ENCODE results near the gene ABCA10. TPM values are rescaled to one million over a fixed set of nuclear protein-coding genes. Genes with fewer than 3 reads are reported as not detected.

The ABCA10 gene
- total RNA-seq, 4 donors from 2014 or later = 2.6 to 39.3 (median 5.2) TPM

DNA sequence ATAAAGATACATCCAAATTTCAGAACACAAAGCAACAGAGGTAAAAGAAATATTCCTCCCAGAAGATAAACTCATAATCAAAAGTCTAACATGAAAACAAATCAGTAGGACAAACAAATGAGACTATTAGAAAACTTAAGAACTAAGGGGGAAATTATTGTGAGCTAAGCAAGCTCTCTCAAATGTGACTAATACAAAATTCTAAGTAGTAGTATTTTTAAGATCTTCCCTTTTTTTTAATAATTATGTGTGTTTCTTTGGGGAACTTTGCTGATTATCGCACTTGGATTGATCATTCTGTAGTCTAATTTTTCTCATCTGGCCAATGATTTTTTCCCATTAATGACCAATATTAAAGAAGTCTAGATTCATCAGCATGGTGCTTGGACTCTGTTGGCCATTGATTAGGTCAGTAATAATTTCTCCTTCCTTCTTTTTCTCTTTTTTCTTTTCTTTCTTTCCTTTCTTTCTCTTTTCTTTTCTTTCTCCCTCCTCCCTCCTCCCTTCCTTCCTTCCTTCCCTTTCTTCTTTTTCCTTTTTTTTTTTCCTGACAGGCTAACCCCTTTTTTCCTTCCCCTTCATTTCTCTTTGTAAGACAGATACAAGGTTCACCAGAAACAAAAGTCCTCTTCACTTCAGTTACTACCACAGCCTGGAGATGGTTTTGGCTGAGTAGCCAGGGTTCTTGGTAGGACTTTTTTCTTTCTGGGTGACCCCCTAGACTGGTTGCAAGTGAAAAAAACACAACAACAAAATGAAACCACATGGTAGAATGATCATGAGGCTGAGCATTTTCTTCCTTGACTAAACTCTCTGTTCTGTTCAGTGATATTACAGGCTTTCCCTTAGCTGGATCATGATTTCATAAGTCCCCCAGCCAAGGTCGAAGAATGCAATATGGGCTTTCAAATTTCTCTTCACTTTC, 84.0 kb downstream of the ABCA10 start:
- Histone ChIP-seq H3K36me3 (peaks cover 0 to 20% of the 10 kb centered on the region in 2 donors), H3K9me3 (no peaks in the 10 kb centered on the region), H3K27me3 (no peaks in the 10 kb centered on the region), H3K27ac (peak overlapping the region in 2 of 4 donors; percentile 24 to 26), H3K4me3 (no peak overlapping the region), H3K4me1 (peaks cover 0 to 7% of the 10 kb centered on the region in 2 donors)
- no peak for DNase-seq
- ATAC-seq = no peak
- in situ Hi-C loops (cut with MboI; ENCODE audit: low sequenced_read_pairs in 4 of 4) (no loop called here), intact Hi-C loops (cut with DNase I; ENCODE audit: low total_unique reads) (loop anchor here (10.0 kb wide), 1 partner anchor 370 kb away; no protein-coding TSS in a partner anchor)
- no peak for TF ChIP-seq POLR2A (IDR thresholded peaks at IDR 0.05)
- TF ChIP-seq, protein P1, sequence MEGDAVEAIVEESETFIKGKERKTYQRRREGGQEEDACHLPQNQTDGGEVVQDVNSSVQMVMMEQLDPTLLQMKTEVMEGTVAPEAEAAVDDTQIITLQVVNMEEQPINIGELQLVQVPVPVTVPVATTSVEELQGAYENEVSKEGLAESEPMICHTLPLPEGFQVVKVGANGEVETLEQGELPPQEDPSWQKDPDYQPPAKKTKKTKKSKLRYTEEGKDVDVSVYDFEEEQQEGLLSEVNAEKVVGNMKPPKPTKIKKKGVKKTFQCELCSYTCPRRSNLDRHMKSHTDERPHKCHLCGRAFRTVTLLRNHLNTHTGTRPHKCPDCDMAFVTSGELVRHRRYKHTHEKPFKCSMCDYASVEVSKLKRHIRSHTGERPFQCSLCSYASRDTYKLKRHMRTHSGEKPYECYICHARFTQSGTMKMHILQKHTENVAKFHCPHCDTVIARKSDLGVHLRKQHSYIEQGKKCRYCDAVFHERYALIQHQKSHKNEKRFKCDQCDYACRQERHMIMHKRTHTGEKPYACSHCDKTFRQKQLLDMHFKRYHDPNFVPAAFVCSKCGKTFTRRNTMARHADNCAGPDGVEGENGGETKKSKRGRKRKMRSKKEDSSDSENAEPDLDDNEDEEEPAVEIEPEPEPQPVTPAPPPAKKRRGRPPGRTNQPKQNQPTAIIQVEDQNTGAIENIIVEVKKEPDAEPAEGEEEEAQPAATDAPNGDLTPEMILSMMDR (IDR thresholded peaks at IDR 0.05 in 4 of 5, conservative IDR thresholded peaks at IDR 0.05 in 1 of 5) = no peak

DNA sequence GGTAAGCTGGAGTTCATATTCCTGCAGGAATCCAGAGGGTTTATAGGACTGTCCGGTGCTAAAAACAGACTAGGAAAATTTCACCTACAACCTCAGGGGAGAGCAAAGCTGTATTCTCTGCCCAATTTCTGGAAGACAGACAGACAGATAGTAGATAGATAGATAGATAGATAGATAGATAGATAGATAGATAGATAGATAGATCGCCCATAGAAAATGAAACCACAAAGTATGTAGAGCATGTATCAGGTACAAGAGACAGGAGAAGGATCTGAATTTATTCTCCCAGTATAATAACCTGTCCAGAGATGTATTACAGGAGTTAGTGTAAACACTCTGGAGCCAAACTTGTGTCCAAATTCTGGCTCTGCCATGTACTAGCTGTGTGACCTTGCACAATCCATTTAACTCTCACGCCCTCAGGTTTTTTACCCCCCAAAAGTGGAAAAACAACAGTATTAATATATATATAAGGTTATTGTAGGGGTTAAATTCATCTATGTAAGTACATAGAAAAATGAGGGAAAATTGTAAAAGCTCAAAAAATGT, 84.9 kb downstream of the ABCA10 start:
- Histone ChIP-seq H3K27ac (peak overlapping the region; percentile 20 to 71 (median 44)), H3K27me3 (no peaks in the 10 kb centered on the region), H3K4me1 (peaks cover 0 to 7% of the 10 kb centered on the region in 2 donors), H3K36me3 (peaks cover 0 to 16% of the 10 kb centered on the region in 2 donors), H3K9me3 (no peaks in the 10 kb centered on the region), H3K4me3 (no peak overlapping the region)
- TF ChIP-seq, protein P1 (IDR thresholded peaks at IDR 0.05 in 4 of 5, conservative IDR thresholded peaks at IDR 0.05 in 1 of 5) = no peak
- no peak for TF ChIP-seq POLR2A (IDR thresholded peaks at IDR 0.05)
- in situ Hi-C loops (cut with MboI; ENCODE audit: low sequenced_read_pairs in 4 of 4) (no loop called here), intact Hi-C loops (cut with DNase I; ENCODE audit: low total_unique reads) (loop anchor here (10.0 kb wide), 1 partner anchor 369 kb away; no protein-coding TSS in a partner anchor)
- peak in 1 of 2 donors; percentile 43 for ATAC-seq
- DNase-seq = no peak

DNA sequence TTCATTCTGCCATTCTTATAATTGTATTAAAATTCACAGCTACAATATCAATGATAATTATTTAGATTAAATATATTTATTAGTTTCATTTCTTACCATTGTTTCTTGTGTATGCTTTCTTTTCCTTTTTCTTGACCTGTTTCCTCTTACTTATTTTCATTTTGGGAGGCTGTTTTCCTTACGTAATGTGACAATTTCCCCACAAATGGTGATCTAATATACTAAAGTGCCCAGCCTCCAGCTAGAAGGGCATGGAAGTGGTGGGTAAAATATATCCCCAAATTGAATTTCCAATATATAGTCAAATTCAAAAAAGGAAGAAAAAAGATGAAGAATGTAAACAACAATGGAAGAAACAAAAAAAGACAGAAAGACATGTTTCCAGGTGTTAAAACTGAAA, 85.5 kb downstream of the ABCA10 start:
- TF ChIP-seq, protein P1 (IDR thresholded peaks at IDR 0.05 in 4 of 5, conservative IDR thresholded peaks at IDR 0.05 in 1 of 5) = no peak
- TF ChIP-seq POLR2A (IDR thresholded peaks at IDR 0.05) = no peak
- intact Hi-C loops (cut with DNase I; ENCODE audit: low total_unique reads) (loop anchor here (10.0 kb wide), 1 partner anchor 368 kb away; no protein-coding TSS in a partner anchor), in situ Hi-C loops (cut with MboI; ENCODE audit: low sequenced_read_pairs in 4 of 4) (no loop called here)
- Histone ChIP-seq H3K4me3 (no peak overlapping the region), H3K36me3 (peaks cover 0 to 17% of the 10 kb centered on the region in 2 donors), H3K9me3 (no peaks in the 10 kb centered on the region), H3K4me1 (peaks cover 0 to 7% of the 10 kb centered on the region in 2 donors), H3K27ac (peak overlapping the region; percentile 20 to 71 (median 44)), H3K27me3 (no peaks in the 10 kb centered on the region)
- DNase-seq (no peak), ATAC-seq (no peak)

DNA sequence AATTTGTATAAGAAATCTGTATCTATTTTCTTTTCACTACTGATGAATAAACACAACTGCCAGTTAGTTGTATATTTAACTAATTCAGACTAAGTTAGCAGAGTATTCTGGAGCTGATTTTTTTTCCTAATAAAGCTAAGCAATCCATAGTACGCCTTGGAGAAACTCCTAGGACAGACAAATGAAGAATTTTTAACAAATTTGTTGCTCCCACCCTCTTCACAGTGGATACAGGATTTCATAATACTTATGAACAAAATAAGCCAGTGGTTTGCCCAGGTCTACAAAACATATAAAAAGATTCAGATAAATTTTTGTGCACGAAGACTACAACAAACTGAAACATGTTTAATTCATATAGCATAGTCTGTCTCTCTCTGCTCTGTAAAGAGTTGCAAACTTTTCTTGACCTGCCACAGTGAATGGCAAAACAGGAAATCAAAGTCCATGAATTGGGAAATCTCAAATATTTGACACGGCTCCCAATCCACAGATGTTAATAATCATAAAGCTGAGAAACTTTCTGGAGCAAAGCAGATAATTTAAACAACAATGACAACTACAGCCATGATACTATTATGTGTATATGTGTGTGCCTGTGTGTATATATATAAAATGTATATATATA, 86.3 kb downstream of the ABCA10 start:
- in situ Hi-C loops (cut with MboI; ENCODE audit: low sequenced_read_pairs in 4 of 4) = no loop called here
- H3K27me3 ChIP-seq = no peaks in the 10 kb centered on the region
- ATAC-seq = peak; percentile 46 to 68
- H3K9me3 ChIP-seq = no peaks in the 10 kb centered on the region
- intact Hi-C loops (cut with DNase I; ENCODE audit: low total_unique reads) = loop anchor here (10.0 kb wide), 1 partner anchor 367 kb away; no protein-coding TSS in a partner anchor
- peaks cover 0 to 7% of the 10 kb centered on the region in 2 donors for H3K4me1 ChIP-seq
- TF ChIP-seq, protein P1 (IDR thresholded peaks at IDR 0.05 in 4 of 5, conservative IDR thresholded peaks at IDR 0.05 in 1 of 5) = no peak
- no peak for DNase-seq
- H3K27ac ChIP-seq = peak overlapping the region; percentile 40 to 71 (median 44)
- peaks cover 0 to 17% of the 10 kb centered on the region in 2 donors for H3K36me3 ChIP-seq
- H3K4me3 ChIP-seq = peak overlapping the region in 3 of 4 donors; percentile 29 to 42 (median 34)
